ENCODE results near the gene TSPYL1.
A peak's percentile ranks its signal among the peaks of the same experiment; 100 is the strongest.

Gene TSPYL1

DNA sequence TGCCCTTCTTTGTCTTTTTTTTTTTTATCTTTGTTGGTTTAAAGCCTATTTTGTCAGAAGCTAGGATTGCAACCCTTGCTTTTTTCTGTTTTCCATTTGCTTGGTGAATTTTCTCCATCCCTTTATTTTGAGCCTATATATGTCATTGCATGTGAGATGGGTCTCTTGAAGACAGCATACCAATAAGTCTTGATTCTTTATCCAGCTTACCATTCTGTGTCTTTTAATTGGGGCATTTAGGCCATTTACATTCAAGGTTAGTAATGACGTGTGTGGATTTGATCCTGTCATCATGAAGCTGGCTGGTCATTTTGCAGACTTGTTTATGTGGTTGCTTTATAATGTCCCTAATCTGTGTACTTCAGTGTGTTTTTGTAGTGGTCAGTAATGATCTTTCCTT lies 16.4 kb downstream of the TSPYL1 start:
- DNase-seq (ENCODE audit: low spot score): no peak

DNA sequence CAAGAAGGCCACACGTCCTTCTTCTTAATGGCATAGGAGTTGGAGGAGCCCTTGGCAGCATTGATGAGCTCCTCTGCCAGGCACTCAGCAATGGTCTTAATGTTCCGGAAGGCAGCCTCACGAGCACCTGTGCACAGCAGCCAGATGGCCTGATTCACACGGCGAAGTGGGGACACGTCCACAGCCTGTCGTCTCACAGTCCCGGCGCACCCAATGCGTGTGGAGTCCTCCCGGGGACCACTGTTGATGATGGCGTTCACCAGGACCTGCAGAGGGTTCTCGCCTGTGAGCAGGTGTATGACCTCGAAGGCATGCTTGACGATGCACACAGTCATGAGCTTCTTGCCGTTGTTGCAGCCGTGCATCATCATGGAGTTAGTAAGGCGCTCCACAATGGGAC lies 21.2 kb downstream of the TSPYL1 start:
- no peak for DNase-seq (ENCODE audit: low spot score)

DNA sequence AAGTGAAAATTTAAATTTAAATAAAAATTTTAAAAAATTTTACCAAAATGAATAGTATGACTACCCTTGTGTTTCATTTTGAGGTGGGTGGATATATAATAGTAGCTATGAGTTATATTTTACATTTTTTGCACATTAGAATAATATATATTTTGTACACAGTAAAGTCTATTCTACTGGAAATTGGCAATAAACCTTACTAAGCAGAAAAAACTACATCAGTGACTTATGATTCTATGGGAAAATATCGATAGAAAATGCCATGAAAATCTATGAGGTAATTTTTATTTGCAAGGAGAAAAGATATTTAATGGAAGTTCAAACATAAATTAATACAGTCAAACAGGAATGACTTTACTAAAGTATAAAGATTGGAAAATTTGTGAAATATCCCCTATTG lies 23.0 kb downstream of the TSPYL1 start:
- DNase-seq (ENCODE audit: low spot score): no peak

DNA sequence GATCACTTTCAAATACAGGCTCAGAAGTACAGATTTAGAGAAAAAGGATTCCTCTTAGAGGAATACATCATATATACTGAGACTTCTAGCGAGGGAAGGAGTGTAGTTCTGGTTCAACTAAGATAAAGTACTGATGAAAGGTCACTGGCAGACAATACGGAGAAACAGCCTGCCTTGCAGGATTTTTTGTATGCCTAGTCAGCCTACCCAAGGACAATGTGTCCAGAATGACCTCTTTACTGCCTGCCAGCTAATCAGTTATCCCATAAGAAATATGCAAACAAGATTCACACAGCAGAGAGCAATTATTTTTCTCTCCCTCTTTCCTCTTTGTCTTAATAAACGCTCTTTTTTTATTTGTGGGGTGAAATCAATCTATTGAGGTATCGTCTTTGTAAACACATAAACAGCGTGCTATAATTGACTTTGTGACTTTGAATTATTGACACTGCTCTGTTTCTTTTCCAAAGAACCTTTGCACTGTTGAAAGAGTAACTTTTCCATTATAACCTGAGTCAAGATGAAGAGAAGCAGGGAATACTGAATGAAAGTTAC lies 24.4 kb downstream of the TSPYL1 start:
- DNase-seq (ENCODE audit: low spot score): no peak

DNA sequence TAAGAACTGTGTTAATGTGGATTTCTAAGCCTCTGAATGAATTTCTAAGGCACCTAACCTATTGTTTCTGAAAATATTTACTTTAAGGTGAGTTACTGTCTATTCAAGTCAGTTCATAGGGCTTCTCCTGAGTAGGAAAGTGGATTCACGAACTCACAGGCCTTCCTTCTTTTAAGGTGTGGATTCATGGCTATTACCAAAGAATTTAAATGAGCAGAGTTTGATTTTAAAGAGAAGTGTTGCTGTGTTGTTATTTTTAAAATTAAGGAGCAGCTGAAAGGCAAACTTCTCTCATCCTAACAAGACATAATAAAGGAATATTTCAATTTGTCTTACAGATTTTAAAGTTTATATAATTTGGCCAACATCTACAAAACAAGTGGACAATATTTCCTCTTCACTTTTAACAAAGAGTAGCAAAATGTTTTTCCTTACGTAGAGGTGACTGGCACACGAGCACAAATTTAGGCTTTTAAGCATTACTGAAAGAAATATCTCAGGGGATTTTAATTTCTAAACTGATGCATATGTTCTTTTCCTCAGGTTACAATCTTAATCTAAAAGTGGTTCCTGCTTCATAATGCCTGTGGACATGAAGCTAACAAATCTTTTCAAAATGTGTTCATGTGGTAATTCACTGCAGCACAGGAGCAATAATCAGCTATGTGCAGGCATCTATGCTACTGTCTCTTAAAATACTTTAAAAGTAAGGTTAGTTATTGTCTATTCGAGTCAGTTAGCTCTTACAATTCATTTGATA lies 25.3 kb downstream of the TSPYL1 start:
- no peak for DNase-seq (ENCODE audit: low spot score)

DNA sequence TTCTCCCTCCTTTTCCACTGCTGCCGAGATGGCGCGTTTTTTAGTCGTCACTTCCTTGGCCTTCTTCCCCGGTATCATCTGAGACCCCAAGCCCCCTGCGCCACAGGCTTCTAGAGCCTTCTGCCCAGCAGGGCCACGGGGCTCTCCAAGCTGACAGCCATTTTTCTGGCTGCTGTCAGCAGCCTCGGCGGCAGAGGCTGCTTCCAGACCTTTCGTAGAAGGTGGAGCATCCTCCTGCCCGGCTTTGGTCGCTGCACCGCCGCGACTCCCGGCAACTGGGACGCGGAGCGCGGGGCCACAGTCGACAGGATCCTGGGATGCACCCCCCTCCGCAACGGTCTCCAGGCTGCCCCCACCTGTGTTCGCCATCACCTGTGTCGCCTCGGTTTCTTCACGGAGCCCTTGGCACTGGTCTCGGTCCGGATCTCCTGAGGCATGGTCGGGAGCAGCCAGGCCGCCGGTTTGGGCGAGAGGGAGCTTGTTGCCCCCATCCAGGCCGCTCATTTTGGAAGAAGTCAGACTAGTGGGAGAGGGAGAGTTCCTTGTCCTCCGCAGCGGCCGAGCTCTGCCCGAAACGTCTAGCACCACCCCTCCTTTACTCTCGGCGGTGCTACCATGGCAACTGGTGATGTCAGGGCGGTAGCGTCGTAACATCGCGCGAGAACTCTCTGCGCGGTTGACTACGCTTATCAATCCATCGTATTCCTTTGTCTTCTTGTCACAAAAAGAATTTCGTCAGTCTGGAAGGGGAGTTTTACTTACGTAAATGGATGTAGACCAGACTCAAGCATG lies 26.0 kb downstream of the TSPYL1 start, which contains the start of gene TSPYL4:
Gene TSPYL4 (minus strand): TSS at position 571 of the 792 bp plus-strand sequence. CDS start 67 bp downstream, at position 504.
- peak; percentile 92 for DNase-seq (ENCODE audit: low spot score)

DNA sequence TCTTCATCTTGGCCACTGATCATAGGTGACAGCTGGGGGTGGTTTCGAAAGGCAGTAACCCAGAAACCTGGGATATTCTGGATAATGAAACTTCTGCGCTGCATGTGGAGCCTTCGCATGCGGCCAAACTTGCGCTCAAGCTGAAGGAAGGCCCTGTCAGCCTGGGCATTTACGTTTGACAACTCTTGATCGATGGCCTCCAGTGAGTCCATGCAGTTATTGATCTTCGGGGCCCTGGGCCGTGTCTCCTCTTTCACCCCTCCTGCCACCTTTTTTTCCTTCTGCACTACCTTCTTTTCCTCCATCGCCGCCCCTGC lies 26.6 kb downstream of the TSPYL1 start:
- DNase-seq (ENCODE audit: low spot score): no peak

GRCh38 chr6:116251568-116252384 lies 28.0 kb downstream of the TSPYL1 start:
- no peak for DNase-seq (ENCODE audit: low spot score)

DNA sequence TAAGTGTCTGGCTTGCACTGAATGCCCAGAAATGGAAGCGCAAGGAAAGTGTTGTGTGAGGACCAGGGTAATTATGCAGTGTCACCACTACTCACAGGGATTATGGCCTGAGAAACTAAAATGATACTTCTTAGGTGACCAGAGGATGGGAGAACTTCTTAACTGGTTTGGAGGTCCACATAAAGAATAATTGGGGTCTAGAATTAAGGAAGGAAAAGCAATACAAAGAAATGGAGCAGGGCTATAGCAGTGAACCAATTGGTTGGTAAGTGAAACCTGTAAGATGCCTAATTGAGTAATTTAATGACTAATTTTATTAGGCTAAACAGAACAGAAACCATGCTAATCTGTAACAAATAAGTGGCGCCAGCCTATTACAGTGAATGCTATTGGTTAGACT lies 31.2 kb downstream of the TSPYL1 start:
- DNase-seq (ENCODE audit: low spot score): no peak

DNA sequence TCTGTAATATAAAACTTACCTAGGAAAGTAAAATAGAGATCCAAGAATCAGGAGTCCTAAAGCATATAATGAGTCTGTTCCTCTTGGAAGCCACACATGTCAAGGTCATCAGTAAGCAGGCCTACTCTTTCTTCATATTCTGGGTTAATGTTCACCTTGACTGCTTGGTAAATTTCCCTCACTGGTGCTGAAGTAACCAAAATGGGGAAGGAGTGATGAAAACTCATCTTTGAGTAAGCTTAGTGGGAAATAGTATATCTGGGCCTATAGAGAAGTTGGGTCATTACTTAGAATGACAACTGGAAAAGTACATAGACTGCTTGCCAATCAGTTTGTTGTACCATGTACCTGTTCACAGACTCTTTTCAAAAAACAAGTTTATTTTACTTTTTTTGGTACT lies 32.4 kb downstream of the TSPYL1 start:
- DNase-seq (ENCODE audit: low spot score): no peak

DNA sequence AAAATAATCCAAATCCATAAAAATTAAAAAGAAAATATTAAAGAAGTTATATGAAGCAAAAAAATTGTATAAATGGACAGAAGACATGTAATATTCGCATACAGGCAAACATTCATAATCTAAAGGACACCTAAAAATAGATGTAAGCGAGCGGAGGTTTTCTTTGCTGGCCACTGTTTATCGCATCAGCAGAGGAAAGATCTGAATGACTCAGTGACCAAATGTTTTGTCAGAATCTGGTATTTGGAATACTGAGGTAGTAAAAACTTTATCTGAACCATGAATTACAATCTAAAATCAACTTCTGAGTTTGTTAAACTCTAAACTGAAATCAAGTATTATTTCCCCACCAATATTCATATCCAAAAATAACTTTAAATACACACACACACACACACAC lies 33.6 kb downstream of the TSPYL1 start:
- DNase-seq (ENCODE audit: low spot score): no peak

DNA sequence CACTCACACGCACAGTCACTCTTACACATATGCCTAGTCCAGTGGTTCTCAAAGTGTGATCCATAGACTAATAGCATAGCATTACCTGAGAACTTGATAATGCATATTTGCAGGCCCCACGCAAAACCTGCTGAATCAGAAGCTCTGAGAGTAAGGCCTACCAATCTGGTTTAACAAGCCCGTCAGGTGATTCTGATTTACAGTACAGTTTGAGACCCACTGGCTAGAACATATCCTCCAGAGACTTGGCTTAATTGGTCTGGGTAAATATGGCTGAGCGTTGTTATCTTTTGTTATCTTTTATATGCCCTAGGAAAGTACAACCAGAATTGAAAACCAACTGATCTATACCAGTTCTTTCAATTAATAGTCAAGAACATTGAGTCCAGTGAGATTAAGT lies 35.4 kb downstream of the TSPYL1 start:
- DNase-seq (ENCODE audit: low spot score): no peak

DNA sequence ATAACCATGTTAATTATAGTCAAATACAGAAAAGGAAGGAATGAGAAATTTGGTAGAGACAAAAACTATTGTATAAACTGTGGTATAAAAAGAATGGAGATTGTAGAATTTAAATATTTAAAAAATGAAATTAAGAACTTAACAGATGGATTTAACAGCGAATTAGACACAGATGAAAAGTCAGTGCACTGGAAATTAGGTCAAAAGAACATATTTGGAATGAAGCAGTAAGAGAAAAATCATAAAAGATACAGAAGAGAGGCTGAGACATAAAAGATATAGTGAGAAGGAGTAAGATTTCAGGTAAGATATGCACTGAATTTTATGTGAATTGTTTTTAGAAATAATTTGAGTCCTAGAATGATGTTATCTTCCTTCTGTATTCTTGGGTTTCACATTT lies 39.9 kb downstream of the TSPYL1 start:
- no peak for DNase-seq (ENCODE audit: low spot score)

DNA sequence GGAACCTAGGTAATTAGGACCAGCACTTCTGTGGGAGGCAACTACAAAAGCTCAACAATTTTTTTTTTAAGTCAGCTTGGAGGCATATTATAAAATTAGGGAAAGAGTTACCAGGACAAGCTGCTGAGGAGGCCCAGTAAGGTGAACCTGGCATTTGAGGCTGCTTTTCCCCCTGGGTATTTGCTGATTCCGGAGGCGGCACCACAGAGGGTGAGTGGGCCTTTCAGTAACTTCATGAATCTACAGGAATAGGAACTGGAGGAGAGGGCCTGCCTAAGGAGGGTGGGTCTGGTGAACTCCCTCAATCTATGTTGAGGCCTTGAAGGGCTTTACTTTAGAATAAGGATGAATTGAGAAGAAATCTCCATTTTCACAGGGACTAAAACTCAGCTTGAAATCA lies 40.5 kb downstream of the TSPYL1 start:
- DNase-seq (ENCODE audit: low spot score): no peak

- DNase-seq (ENCODE audit: low spot score): no peak
These were observed 41.6 kb downstream of the TSPYL1 start for GRCh38 chr6:116238083-116238482.

DNA sequence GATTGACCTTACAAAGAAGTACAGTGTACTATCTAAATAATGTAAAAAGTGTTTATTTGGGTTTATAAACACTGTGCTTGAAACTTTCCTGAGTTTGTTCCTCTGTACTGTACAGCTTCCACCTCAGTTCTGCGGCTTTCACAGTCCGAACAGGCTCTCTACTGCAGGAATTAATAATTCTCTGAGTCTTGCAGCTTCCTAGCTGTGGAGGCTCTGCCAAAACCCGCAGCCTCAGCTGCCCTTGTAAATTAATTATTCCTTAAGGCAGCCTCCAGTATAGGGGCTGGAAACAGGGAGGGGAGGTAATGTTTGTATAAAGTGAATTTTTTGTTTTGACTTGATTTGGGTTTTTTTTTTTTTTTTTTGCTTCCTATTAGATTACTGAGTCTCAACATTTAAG lies 45.0 kb downstream of the TSPYL1 start:
- no peak for DNase-seq (ENCODE audit: low spot score)

- peak; percentile 95 for DNase-seq (ENCODE audit: low spot score)
These were observed 50.3 kb downstream of the TSPYL1 start for GRCh38 chr6:116229287-116229913.
